Ureter (tissue), 1 donor: Measurements from ENCODE around the gene CFAP69. TPM values are rescaled to one million over a fixed set of nuclear protein-coding genes. Genes with fewer than 3 reads are reported as not detected.
"Not testable (repeated sequence)": the region's sequence is repeated elsewhere in the genome, so short reads cannot be mapped to it uniquely, and the experiment has no call there.

Source experiments
- DNase-seq: peaks from one replicate; pipeline ENCODE4 v3.0.0-alpha.2; 2020; ENCODE audit warnings: low spot score
- total RNA-seq: library from RNA; stranded (reverse); gene quantifications from one replicate; pipeline ENCODE4 v1.2.4, GENCODE V29; 2023
- donor health status: DM: yes; HTN: yes; CAD: no.

The CFAP69 gene
- total RNA-seq, 1 donor from 2014 or later, result 9.3 TPM

DNA sequence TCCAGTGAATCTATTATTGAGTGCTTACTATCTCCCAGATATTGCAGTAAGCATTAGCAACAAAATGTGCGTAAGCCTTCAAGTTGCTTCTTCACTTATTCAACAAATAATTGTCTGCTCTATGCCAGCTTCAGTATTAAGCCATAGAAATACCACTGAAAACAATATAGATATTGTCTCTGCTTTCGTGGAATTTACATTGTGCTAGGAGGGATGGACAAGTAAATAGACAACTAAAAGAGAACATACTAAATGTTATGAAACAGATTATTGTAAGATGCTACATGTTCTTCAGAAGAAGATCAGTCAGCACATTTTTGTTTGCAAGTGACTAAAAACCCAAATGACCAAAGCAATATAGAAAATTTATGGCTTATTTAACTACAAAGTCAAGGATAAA is 27.3 kb downstream of the CFAP69 start:
- DNase-seq, result no peak

DNA sequence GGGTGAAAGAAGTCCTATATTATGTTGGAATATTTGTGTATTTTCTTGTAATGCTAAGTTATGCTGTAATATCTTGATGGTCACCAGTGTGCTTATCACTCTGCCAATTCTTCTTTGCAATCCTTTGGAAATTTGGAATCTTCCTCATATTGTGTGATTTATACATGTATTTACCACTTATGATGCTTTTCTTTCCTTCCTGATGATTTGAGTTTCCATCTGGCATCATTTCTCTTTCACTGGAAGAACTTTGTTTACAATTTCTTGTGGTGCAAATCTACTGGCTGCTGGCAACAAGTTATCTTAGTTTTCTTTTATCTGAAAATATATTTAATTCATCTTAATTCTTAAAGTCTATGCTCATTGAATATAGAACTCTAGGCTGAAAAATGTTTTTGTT is 29.2 kb downstream of the CFAP69 start:
- DNase-seq, result no peak

DNA sequence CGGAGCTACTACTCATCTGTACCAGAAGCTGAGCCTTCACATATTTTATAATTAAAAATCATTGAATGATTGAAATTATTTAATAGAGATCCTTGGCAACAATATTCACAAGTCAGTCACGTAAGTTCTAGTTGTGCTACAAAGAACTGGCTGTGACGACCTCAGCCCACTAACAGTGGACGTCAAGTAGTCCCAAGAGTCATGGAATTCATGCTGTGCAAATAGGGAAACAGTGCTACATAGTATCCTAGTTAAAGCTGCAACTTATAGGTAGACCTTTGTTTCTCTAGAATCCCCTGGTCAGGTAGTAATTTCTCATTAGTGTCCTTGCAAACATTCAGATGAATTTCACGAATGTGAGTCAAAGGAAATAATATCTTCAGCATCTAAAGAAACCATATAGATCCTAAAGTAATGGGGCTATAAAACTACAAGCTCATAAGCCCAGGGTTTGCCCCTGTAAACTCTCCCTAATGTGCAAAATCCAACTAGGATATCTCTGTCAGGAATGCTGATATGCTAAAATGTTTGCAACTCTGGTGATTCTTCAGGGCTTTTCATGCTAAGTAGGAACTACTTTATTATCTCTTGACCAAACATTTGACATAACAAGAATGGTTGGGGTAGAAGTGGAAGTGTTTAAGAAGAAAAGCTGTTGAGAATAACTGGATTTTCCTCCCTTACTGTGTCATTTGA is 31.2 kb downstream of the CFAP69 start:
- no peak for DNase-seq

DNA sequence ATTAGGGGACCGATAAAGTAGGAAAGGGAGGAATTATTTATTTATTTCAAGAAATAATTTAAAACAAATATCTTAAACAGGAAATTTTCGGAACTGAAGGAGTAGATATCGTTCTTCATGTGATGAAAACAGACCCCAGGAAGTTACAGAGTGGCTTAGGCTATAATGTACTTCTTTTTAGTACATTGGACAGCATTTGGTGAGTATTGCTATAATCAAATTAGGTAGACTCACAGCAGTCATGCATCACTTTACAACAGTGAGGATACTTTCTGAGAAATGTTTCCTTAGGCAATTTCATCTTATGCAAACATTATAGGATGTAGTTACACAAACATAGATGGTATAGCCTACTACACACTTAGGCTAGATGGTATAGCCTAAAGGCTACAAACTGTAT is 43.2 kb downstream of the CFAP69 start:
- DNase-seq, result no peak

DNA sequence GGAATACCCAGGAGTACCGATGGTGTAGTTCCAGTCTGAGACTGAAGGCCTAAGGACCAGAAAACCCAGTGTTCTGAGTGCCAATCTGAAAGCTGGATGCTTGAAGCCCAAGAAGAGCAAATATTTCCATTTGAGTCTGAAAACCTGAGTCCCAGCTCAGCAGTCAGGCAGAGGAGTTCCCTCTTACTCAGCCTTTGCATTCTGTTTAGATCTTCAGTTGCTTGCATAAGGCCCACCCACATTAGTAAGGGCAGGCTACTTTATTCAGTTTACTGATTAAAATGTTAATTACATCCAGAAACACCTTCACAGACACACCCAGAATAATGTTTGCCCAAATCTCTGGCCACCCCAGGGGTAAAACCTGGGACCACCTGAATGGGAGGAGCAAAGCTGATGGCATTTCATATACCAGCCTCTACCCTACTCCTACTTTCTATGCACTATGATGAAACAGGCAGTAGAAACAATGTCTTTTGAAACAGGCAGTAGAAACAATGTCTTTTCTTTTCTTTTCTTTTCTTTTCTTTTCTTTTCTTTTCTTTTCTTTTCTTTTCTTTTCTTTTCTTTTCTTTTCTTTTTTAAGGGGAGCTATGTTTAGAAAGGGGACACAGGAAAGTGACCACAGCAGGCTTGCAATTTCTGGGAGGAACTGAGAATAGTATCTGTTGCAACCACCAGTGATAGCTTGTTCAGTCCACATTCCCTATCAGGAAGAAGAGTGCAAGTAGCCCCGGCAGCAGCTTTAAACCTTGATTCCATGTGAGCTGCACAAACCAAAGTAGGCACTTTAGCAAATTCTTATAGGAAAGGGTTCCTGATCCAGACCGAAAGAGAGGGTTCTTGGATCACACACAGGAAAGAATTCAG is 45.5 kb downstream of the CFAP69 start:
- no peak for DNase-seq

DNA sequence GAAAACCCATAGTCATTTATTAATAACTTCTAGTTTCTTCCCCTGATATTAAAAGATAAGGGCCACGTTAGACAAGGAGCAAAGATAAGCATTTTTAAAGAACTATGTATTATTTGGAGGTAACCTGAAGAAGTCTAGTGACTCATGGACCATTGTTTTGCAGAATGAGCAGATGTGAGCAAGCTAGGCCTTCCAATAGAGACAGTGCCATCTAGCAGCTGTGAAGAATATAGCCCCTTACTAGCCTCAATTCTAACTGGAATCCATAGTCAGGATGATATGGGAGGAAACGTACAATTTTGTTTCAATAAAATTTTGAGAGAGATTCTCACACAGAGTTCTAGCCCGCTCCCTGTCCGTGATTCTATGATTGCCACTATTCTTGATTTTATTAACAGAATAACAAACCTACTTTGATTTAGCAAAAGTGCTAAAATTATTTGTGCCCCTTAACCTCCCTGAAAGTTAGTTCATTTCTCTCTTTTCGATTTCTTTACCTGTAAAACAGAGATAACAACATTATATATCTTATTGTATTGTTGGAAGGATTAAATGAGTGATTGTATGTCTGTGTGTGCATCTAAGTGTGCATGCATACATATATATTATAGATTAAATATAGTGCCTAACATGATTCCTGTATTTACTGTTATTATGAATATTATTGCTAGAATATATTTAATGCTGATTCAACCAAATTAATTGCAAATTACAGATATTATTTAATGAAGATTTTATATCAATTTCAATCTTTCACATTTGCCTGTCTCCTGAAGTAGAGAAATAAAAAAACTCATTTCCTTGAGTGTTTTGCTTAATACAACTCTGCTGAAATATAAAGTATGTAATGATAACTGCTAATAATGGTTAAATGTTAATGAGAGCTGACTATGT is 53.4 kb downstream of the CFAP69 start:
- no peak for DNase-seq

DNA sequence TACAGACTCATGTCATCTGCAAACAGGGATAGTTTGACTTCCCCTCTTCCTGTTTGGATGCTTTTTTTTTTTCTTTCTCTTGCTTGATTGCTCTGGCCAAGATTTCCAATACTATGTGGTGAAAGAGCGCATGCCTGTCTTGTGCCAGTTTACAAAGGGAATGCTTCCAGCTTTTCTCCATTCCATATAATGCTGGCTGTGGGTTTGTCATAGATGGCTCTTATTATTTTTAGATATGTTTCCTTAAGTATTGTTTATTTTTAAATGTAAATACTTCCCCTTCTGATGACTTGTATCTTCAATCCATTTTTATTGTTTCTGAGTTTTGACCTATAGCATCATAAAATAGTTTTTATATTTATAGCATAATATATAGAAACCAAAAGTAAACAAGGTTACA is 58.3 kb downstream of the CFAP69 start:
- no peak for DNase-seq

DNA sequence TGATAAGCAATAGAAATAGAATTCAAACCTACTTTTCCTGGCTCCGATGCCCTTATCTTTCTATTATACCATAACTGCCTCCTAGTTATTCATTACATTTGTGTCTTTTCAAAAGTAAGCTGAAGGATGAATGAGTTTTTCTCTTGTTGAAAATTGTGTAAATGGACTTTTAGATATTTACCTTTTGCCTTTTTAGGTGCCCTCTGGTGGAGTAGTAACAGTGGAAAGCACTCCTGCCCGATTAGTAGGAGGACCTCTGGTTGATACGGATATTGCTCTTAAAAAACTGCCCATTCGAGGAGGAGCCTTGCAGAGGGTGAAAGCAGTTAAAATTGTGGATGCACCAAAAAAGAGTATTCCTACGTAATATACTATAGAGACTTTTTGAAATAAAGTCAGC is 64.9 kb downstream of the CFAP69 start:
- no peak for DNase-seq

DNA sequence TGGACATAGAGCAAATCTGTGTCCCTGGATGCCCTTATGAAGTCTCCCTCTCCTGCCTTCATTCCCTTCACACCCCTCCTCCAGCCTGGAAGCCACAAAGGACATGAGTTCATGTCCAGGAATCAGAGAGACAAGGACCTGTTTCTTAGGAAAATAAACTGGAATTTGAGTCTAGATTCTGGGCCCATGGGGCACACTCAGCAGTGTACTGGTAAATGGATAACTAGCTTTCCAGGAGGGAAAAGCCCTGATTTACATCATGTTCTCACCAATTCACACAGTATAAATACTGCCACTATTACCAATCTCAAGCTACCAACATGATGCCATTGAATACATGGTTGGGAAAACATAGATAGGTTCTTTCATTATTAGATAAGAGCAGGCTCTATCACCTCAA is 66.2 kb downstream of the CFAP69 start:
- DNase-seq, result no peak

DNA sequence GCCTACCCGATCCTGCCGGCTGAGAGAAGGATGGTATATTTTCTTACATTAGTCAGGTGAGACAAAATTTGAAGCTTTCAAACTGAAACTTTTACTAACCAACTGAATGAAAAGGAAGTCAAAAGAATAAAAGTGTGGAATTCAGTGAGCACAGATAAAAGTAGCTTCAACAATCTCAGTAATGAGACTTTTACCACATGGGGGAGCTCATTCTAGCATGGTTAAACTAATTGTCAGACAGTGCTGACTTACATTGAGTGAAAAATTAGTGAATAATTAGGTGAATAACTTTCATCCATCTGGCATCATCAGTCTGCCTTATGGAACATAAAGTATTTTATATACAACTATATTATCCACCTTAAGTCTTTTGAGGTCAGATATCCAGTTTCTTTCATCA is 67.8 kb downstream of the CFAP69 start:
- no peak for DNase-seq

DNA sequence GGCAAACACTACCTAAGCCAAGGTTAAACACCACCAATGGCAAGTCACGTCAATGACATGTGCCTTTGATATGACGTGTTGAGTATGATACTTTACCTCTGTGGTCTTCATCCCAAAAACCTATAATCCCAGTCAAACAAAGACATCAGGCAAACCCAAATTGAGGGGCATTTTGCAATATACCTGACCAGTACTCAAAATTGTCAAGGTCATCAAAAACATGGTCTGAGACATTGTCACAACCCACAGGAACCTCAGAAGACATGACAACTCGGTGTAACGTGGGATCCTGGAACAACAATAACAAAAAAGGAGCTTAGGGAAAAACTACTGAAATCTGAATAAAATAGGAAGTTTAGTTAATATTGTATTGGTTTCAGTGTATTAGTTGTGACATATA is 68.9 kb downstream of the CFAP69 start:
- DNase-seq, result no peak

DNA sequence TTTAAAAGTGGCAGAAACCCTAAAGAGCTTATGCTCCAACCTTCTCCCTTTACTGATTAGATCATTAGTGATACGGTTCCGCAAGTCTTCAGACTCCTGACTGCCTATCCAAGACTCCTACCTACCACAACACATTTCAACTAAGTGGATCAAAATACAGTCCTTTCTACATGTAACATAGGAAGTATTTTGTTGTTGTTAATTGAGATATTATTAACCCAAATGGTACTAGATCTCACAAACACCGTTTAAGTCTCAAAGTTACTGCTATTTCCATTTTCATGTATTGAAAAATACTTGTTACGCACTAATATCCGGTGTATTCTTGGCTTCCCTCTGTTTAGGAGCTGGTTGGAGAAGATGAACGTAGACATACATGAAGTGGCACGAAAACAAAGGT is 75.0 kb downstream of the CFAP69 start:
- DNase-seq, result no peak

DNA sequence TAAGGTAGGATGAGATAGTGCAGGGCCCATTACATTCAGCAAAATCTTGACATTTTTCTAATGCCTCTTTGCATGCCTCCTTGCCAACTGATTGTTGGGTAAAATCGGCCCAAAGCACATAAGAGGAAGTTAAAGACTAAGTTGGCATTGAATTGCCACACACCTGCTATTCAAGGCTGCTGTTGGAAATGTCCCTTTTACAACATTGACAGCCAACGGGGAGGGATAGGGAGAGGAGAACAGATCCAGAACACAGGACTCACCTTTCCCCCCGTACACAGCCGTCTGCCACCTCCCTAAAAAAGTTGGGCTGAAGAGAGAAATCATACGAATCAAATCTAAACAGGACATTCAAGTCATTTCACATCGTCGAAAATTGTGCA is 75.4 kb downstream of the CFAP69 start:
- no peak for DNase-seq

DNA sequence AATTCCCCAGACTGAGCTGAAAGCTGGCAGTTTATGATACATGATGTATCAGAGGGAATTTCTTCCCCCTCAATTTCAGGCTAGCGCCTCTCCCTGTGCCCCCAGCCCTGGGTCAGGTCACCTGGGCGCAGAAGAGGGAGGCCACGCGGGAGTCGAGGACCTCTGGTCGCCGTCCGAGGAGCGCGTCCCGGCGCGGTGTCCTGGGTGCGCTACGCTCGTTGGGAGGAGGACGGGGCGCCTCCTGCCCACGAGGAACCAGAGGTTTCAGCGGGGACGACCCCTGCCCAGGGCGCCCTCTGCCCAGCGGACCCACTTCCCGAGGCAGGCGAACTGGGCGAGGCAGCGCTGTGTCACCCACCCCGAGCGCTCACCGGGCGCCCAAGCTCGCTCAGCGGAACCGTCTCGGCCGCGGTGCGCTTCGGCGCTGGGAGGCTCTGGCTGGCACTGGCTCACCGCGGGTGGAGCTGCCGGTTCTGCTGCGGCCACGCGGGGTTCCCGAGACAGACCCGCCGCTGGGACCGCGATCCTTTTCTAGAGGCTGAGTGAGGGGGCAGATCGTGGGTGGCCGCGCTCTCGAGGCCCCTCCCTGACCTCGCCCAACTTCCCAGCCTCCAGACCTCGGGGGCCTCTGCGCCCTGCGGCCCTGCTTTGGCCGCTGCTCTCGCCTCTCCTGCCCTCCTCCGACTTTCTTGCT is 76.0 kb downstream of the CFAP69 start, which contains the start of gene FAM237B:
FAM237B (minus strand) TSS at position 504 of the 694 bp plus-strand sequence. CDS start 1,556 bp downstream, outside the sequence.
- no peak for DNase-seq

DNA sequence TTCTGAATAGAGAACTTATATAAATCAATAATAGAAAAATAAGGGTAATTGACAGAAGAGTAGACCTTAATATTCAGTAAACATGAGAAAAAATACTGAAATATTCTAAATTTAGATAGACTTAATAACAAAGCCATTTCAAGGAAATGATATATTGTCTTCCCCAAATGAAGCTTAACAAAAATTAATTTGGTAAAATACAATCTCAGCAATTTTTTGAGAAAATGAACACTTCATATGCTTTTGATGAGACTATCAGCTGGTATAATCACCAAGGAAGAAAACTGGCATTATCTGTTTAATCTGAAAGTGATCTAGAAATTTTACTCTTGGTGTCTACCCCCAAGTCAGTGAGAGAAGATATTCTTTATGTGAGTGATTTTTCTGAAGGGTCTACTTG is 77.9 kb downstream of the CFAP69 start:
- DNase-seq, result no peak

DNA sequence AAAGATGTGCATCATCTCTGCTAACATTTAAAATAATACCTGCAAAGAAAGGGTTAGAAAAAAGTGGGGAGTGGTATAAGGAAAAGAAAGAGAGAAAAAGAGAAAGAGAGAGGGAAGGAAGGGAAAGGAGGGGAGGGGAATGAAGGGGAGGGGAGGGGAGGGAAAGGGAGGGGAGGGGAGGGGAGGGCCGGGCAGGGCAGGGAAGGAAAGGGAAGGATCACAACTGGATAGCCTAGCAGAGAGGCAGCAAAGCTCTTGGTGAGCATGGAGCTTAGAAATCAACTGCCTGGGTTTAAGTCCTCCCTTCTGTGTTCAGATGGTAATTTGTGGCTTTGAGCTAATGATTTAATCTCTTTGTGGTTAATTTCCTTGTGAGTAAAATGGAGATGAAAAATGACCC is 81.5 kb downstream of the CFAP69 start:
- no peak for DNase-seq

DNA sequence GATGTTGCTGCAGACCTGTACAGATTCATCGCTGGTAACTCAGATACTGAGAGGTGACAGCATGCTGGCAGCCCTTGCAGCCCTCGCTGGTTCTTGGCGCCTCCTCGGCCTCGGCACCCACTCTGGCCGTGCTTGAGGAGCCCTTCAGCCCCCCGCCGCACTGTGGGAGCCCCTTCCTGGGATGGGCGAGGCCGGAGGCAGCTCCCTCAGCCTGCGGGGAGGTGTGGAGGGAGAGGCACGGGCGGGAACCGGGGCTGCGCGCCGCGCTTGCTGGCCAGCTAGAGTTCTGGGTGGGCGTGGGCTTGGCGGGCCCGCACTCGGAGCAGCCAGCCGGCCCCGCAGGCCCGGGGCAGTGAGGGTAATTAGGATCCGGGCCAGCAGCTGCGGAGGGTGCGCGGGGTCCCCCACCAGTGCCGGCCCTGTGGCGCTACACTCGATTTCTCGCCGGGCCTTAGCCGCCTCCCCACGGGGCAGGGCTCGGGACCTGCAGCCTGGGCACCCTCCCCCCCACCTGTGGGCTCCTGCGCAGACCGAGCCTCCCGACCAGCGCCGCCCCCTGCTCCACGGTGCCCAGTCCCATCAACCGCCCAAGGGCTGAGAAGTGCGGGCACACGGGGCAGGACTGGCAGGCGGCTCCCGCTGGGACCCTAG is 89.3 kb downstream of the CFAP69 start:
- DNase-seq, result no peak

DNA sequence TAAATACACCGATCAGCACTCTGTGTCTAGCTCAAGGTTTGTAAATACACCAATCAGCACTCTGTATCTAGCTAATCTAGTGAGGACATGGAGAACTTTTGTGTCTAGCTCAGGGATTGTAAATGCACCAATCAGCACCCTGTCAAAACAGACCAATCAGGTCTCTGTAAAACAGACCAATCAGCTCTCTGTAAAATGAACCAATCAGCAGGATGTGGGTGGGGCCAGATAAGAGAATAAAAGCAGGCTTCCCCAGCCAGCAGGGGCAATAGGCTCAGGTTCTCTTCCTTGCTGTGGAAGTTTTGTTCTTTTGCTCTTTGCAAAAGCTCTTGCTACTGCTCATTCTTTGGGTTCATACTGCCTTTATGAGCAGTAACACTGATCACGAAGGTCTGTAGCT is 90.0 kb downstream of the CFAP69 start:
- not testable (repeated sequence) for DNase-seq

DNA sequence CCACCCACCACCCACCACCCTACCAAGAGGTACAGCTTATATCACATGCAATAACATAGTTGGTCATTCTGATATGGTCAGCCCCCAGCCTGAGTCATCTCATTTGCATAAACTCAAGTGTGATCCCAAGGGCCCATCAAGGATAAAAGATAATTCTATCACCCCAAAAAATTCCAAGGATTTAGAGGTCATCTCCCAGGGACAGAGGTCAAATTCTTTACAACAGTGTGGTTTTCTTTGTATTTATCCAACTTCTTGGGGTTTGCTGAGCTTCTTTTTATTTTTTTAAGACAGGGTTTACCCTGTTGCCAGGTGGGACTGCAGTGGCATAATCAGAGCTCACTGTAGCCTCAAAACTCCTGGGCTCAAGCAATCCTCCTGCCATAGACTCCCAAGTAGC is 92.1 kb downstream of the CFAP69 start:
- DNase-seq, result no peak

DNA sequence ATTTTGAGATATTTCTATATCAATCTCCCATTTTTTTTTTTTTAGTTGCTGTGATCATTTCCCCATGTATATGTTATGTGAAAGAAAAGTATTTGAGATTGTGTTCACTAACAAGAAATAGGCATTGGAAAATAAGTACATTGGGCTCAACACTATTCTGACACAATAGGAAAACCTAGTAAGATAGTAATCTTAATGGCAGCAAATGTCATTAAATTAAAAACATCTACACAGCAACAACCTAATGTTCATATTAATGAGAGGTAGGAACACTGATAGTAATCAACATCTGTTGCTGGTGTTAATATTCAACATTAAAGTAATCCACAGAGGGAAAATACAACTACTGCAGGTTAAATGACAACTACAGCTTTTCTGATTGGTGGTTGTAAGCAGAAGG is 100.0 kb downstream of the CFAP69 start:
- DNase-seq, result no peak
